Sigmoid colon (tissue), 7 donors: Measurements from ENCODE around the gene TFB2M. TPM values are rescaled to one million over a fixed set of nuclear protein-coding genes. Genes with fewer than 3 reads are reported as not detected.

Experiments used
- DNase-seq: peaks from one replicate; pipeline ENCODE4 v3.0.0-alpha.2; 2019
- H3K27ac ChIP-seq, 4 donors: fragments of 200-600 bp; sonication (generic); one replicate each; pipeline ENCODE4 v1.5.1; 2016 to 2019; ENCODE audit warnings: mild to moderate bottlenecking in 1 of 4
- H3K27me3 ChIP-seq, 3 donors: fragments of 200-600 bp; sonication (generic); one replicate each; pipeline ENCODE4 v1.5.1; 2019; ENCODE audit warnings: mild to moderate bottlenecking in 1 of 3
- H3K36me3 ChIP-seq, 4 donors: fragments of 200-600 bp; sonication (generic); one replicate each; pipeline ENCODE4 v1.5.1; 2016 to 2019
- H3K4me1 ChIP-seq, 4 donors: fragments of 200-600 bp; sonication (generic); one replicate each; pipeline ENCODE4 v1.5.1; 2017 to 2019
- H3K4me3 ChIP-seq, 4 donors: fragments of 200-600 bp; sonication (generic); one replicate each; pipeline ENCODE4 v1.5.1; 2017 to 2019; ENCODE audit warnings: mild to moderate bottlenecking in 2 of 4, moderate library complexity in 1 of 4
- H3K9me3 ChIP-seq, 4 donors: fragments of 200-600 bp in 3 of 4; sonication (generic) in 3 of 4; one replicate each; pipeline versions ENCODE4 v1.5.1 to v1.6.1; 2013 to 2019
- CTCF ChIP-seq, 4 experiments: fragments of 450-650 bp in 3 of 4; fragments of 200-600 bp in 1 of 4; IDR thresholded peaks; one replicate each; pipeline ENCODE4 v1.5.1; 2016 to 2019; ENCODE audit warnings: antibody characterized with exemption in 4 of 4, mild to moderate bottlenecking in 3 of 4, moderate library complexity in 2 of 4
- EP300 ChIP-seq, 4 donors: sonication (generic); formaldehyde crosslinking; IDR thresholded peaks; one replicate each; pipeline ENCODE4 v1.6.1; 2017; ENCODE audit warnings: antibody characterized with exemption in 4 of 4
- POLR2A ChIP-seq, 2 donors: fragments of 450-650 bp; IDR thresholded peaks; one replicate each; pipeline ENCODE4 v1.6.1; 2016; ENCODE audit warnings: antibody characterized with exemption in 2 of 2, mild to moderate bottlenecking in 2 of 2, moderate library complexity in 2 of 2
- POLR2AphosphoS5 ChIP-seq, 4 donors: sonication (generic); formaldehyde crosslinking; IDR thresholded peaks; one replicate each; pipeline ENCODE4 v1.6.1; 2017; ENCODE audit warnings: antibody characterized with exemption in 4 of 4
- WGBS, 2 donors: extraction: QIAGEN DNeasy Blood & Tissue Kit; methylation state at CpG; one replicate each; pipeline ENCODE4 v1.1.7; 2013; 5-methylcytosine and 5-hydroxymethylcytosine counted together
- intact Hi-C: fragments of 100-400 bp; cut with DNase I; formaldehyde crosslinking; loops from one replicate; pipeline ENCODE4 v1.15.1; 2023
- polyA plus RNA-seq, 3 donors: library from polyadenylated mRNA; stranded (reverse); fragments of 200-250 nt; gene quantifications; one replicate each; pipeline ENCODE4 v1.2.3, GENCODE V29; 2013
- total RNA-seq, 4 donors: library from RNA; depleted of rRNA; stranded (reverse); fragments of >200 nt; gene quantifications; one replicate each; pipeline ENCODE4 v1.1.0, GENCODE V29; 2016
- donor health status: healthy with polysubstance abuse.
- donor health status: Bipolar disorder and iron deficiency.
- donor health status: healthy.

TFB2M gene
- total and polyA plus RNA-seq, 7 donors = 4.7 to 18.5 (median 12.8) TPM

GRCh38 chr1:246549665-246550064, 16.4 kb downstream of the TFB2M start:
- intact Hi-C loops = no loop called here
- no peaks in the 10 kb centered on the region for H3K9me3 ChIP-seq
- H3K4me1 ChIP-seq = no peaks in the 10 kb centered on the region
- H3K36me3 ChIP-seq = peaks cover 0 to 90% (median 25%) of the 10 kb centered on the region in 4 donors
- TF ChIP-seq POLR2A (IDR thresholded peaks at IDR 0.05) (no peak), EP300 (IDR thresholded peaks at IDR 0.05) (no peak), POLR2AphosphoS5 (IDR thresholded peaks at IDR 0.05) (no peak), CTCF (IDR thresholded peaks at IDR 0.05) (no peak)
- no peak for DNase-seq
- 43 to 44% methylated on average over 4 of the region's 4 CpGs for WGBS, 2 donors
- H3K27ac ChIP-seq = no peak overlapping the region
- H3K4me3 ChIP-seq = no peak overlapping the region
- no peaks in the 10 kb centered on the region for H3K27me3 ChIP-seq

DNA sequence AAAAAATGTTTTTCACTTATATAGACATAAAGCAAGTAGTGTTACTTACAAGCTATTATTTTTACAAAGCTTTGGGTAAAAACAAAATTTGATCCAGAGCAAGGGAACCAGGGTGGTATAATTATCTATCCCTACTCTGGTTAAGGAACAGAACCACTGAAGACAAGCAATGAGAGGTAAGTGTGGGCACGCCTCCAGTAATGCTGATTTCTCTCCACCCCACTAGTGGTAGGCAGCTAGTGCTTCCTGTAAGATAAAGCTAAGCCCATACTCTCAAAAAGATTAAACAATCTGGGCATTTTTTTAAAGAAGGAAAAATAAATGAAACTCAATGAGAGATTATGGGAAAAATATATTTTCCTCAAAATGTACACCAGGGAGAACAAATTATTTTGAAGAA, 22.1 kb downstream of the TFB2M start:
- DNase-seq = no peak
- no peaks in the 10 kb centered on the region for H3K27me3 ChIP-seq
- H3K36me3 ChIP-seq = peaks cover 6 to 91% (median 34%) of the 10 kb centered on the region in 4 donors
- TF ChIP-seq EP300 (IDR thresholded peaks at IDR 0.05) = no peak
- no peak for TF ChIP-seq POLR2AphosphoS5 (IDR thresholded peaks at IDR 0.05)
- no peak for TF ChIP-seq POLR2A (IDR thresholded peaks at IDR 0.05)
- TF ChIP-seq CTCF (IDR thresholded peaks at IDR 0.05) = no peak
- H3K9me3 ChIP-seq = no peaks in the 10 kb centered on the region
- no peaks in the 10 kb centered on the region for H3K4me1 ChIP-seq
- H3K4me3 ChIP-seq = no peak overlapping the region
- intact Hi-C loops = no loop called here
- no peak overlapping the region for H3K27ac ChIP-seq
- 97 to 98% methylated on average over 1 of the region's 1 CpG for WGBS, 2 donors

DNA sequence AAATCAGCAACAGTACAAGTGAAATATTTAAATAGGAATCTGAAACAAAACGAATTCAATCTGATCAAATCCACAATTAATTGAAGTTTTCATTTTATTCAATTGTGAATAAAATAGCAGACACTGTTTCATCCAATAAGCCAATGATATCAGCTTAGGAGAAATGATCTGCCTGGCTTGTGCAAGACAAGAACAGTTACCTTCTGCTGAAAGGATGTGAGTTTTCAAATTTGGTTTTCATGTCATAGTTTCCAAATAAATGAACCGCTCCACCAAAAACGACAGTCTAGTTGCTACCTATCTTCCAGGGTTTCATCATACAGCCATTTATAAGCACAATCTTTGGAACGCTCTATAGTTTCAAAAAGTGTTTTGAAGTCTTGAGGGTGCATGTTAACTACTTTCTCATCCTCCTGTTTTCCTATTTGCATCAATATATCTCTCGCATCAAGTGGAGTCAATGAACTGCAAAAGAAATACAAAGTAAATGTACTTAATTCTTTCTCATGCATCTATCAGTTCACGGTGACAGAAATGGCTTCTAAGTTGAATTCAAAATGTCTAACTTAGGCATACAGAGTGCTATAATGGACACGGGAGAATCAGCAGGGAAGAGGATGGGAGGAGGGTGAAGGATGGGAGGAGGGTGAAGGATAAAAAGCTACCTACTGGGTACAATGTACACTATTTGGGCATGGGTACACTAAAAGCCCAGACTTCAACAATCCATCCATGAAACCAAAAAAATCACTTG, 25.1 kb downstream of the TFB2M start:
- no peak for DNase-seq
- Histone ChIP-seq H3K4me3 (no peak overlapping the region), H3K27ac (no peak overlapping the region), H3K27me3 (no peaks in the 10 kb centered on the region), H3K9me3 (no peaks in the 10 kb centered on the region), H3K36me3 (peaks cover 6 to 62% (median 23%) of the 10 kb centered on the region in 4 donors), H3K4me1 (no peaks in the 10 kb centered on the region)
- WGBS, 2 donors = 91 to 92% methylated on average over 7 of the region's 7 CpGs
- TF ChIP-seq POLR2AphosphoS5 (IDR thresholded peaks at IDR 0.05) (no peak), POLR2A (IDR thresholded peaks at IDR 0.05) (no peak), EP300 (IDR thresholded peaks at IDR 0.05) (no peak), CTCF (IDR thresholded peaks at IDR 0.05) (no peak)
- intact Hi-C loops = no loop called here

- H3K27ac ChIP-seq = no peak overlapping the region
Measured at GRCh38 chr1:246537887-246538286, 28.2 kb downstream of the TFB2M start.

More at GRCh38 chr1:246537887-246538286, 28.2 kb downstream of the TFB2M start:
- Histone ChIP-seq H3K27me3 (no peaks in the 10 kb centered on the region), H3K9me3 (no peaks in the 10 kb centered on the region), H3K4me3 (no peak overlapping the region), H3K4me1 (no peaks in the 10 kb centered on the region), H3K36me3 (peaks cover 0 to 34% (median 7%) of the 10 kb centered on the region in 4 donors)
- WGBS, 2 donors = 19 to 72% methylated on average over 3 of the region's 3 CpGs
- intact Hi-C loops = no loop called here
- TF ChIP-seq POLR2AphosphoS5 (IDR thresholded peaks at IDR 0.05) = no peak
- no peak for TF ChIP-seq EP300 (IDR thresholded peaks at IDR 0.05)
- no peak for TF ChIP-seq POLR2A (IDR thresholded peaks at IDR 0.05)
- TF ChIP-seq CTCF (IDR thresholded peaks at IDR 0.05) = no peak
- DNase-seq = no peak
